ENCODE measurements around the gene VPS8.

DNA sequence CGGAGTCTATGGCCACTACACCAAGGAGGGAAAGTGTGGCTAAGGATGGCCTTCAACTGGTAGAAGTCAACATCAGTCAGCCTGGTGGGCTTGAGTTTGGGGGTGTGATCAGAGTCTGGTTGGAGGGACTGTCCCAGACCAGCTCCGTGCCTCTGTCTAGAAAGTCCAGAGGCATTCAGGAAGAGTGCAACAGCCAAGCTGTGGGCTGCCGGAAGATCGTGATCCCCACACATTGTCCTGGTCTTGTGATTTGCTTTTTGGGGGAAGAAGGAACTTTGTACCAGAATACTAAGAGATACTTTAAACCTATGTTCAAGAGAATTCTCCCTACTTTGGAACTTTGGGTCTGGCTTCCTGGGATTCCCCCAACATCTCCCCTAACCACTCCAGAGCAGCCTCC lies 47.8 kb upstream of the VPS8 start:
- TF ChIP-seq, protein P1, sequence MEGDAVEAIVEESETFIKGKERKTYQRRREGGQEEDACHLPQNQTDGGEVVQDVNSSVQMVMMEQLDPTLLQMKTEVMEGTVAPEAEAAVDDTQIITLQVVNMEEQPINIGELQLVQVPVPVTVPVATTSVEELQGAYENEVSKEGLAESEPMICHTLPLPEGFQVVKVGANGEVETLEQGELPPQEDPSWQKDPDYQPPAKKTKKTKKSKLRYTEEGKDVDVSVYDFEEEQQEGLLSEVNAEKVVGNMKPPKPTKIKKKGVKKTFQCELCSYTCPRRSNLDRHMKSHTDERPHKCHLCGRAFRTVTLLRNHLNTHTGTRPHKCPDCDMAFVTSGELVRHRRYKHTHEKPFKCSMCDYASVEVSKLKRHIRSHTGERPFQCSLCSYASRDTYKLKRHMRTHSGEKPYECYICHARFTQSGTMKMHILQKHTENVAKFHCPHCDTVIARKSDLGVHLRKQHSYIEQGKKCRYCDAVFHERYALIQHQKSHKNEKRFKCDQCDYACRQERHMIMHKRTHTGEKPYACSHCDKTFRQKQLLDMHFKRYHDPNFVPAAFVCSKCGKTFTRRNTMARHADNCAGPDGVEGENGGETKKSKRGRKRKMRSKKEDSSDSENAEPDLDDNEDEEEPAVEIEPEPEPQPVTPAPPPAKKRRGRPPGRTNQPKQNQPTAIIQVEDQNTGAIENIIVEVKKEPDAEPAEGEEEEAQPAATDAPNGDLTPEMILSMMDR (IDR thresholded peaks at IDR 0.05): no peak
- no peak for TF ChIP-seq POLR2A (IDR thresholded peaks at IDR 0.05)

All from heart left ventricle (tissue), 13 donors.